Right lobe of liver (tissue), 6 donors: ENCODE results near the gene KDM2B. TPM values are rescaled to one million over a fixed set of nuclear protein-coding genes. Genes with fewer than 3 reads are reported as not detected.

Source experiments
- ATAC-seq, 4 donors: fragments of 200-7000 bp; cut with Tn5 transposase; one replicate each; pipeline ENCODE4 v1.9.1; 2020; ENCODE audit warnings: mild to moderate bottlenecking in 4 of 4, moderate library complexity in 4 of 4
- DNase-seq, 3 donors: peaks; one replicate each; pipeline ENCODE4 v3.0.0-alpha.2; 2020
- H3K27ac ChIP-seq, 3 donors: fragments of 200-600 bp; one replicate each; pipeline ENCODE4 v1.8.0; 2022
- H3K27me3 ChIP-seq, 2 donors: fragments of 200-600 bp; one replicate each; pipeline ENCODE4 v1.8.0; 2022
- H3K36me3 ChIP-seq, 4 donors: fragments of 200-600 bp; sonication (generic) in 1 of 4; one replicate each; pipeline versions ENCODE4 v1.5.1 to v1.8.0; 2017 to 2022; ENCODE audit warnings: control low read depth in 1 of 4
- H3K4me1 ChIP-seq, 4 donors: fragments of 200-600 bp; sonication (generic) in 1 of 4; one replicate each; pipeline versions ENCODE4 v1.5.1 to v1.8.0; 2017 to 2022; ENCODE audit warnings: control low read depth in 1 of 4
- H3K4me3 ChIP-seq, 3 donors: fragments of 200-600 bp; one replicate each; pipeline ENCODE4 v1.8.0; 2022
- H3K9me3 ChIP-seq, 4 donors: fragments of 200-600 bp; sonication (generic) in 1 of 4; one replicate each; pipeline versions ENCODE4 v1.5.1 to v1.8.0; 2017 to 2022; ENCODE audit warnings: control low read depth in 1 of 4
- CTCF ChIP-seq, 4 donors: fragments of 200-600 bp in 3 of 4; fragments of 450-650 bp in 1 of 4; IDR thresholded peaks; one replicate each; pipeline versions ENCODE4 v1.5.1 to v1.8.0; 2016 to 2022; ENCODE audit warnings: antibody characterized with exemption in 4 of 4, mild to moderate bottlenecking in 2 of 4
- POLR2A ChIP-seq: fragments of 450-650 bp; IDR thresholded peaks from one replicate; pipeline ENCODE4 v1.6.1; 2017; ENCODE audit warnings: antibody characterized with exemption, mild to moderate bottlenecking
- WGBS: methylation state at CpG from one replicate; pipeline ENCODE4 v1.1.6; 2018; ENCODE audit warnings: low coverage, low lambda C conversion rate; ENCODE audit not compliant: insufficient coverage; ENCODE audit errors: missing lambda C conversion rate; 5-methylcytosine and 5-hydroxymethylcytosine counted together
- intact Hi-C, 2 donors: fragments of 100-400 bp; cut with DNase I; formaldehyde crosslinking; loops; one replicate each; pipeline versions ENCODE4 v1.11.2 to v1.14.1; 2022
- total RNA-seq, 6 experiments: library from RNA; depleted of rRNA in 2 of 6; stranded (reverse); fragments of >200 nt in 2 of 6; fragmentation: NEBNext Ultra II Directional in 3 of 6; extraction: Animal tissue kit (Norgen Biotek cat#: 25700) in 3 of 6; gene quantifications; one replicate each; pipeline versions ENCODE4 v1.1.0 to v1.2.4, GENCODE V29; 2016 to 2023
- donor health status: DM: no; HTN: yes; CAD: no.
- donor health status: DM: no; HTN: no; CAD: no.
- donor health status: DM: no; HTN: no; CAD: no.
- donor health status: DM: no; HTN: yes; CAD: no.
- donor health status: DM: no; HTN: yes; CAD: no.

The KDM2B gene
- total RNA-seq, 6 experiments from 2014 or later: 4.8 to 22.8 (median 9.8) TPM

- no peak overlapping the region for H3K4me3 ChIP-seq
- no peaks in the 10 kb centered on the region for H3K9me3 ChIP-seq
- TF ChIP-seq POLR2A: no peak
- no peaks in the 10 kb centered on the region for H3K27me3 ChIP-seq
- no peaks in the 10 kb centered on the region for H3K36me3 ChIP-seq
- no peak for DNase-seq
- no peak for ATAC-seq
- no peaks in the 10 kb centered on the region for H3K4me1 ChIP-seq
- intact Hi-C loops: no loop called here
- 100% methylated on average over 3 of the region's 11 CpGs for WGBS
- no peak overlapping the region for H3K27ac ChIP-seq
These were observed 6.8 kb downstream of the KDM2B start for GRCh38 chr12:121574025-121574424.

GRCh38 chr12:121571920-121572319 is 8.9 kb downstream of the KDM2B start:
- 92% methylated on average over 9 of the region's 9 CpGs for WGBS
- Histone ChIP-seq H3K9me3 (no peaks in the 10 kb centered on the region), H3K36me3 (no peaks in the 10 kb centered on the region), H3K4me1 (no peaks in the 10 kb centered on the region), H3K4me3 (no peak overlapping the region), H3K27ac (no peak overlapping the region), H3K27me3 (no peaks in the 10 kb centered on the region)
- ATAC-seq (no peak), DNase-seq (no peak)
- TF ChIP-seq CTCF (IDR thresholded peaks at IDR 0.05) (no peak), POLR2A (no peak)
- intact Hi-C loops: no loop called here

GRCh38 chr12:121570467-121571283 is 10.1 kb downstream of the KDM2B start:
- Histone ChIP-seq H3K36me3 (no peaks in the 10 kb centered on the region), H3K4me1 (no peaks in the 10 kb centered on the region), H3K4me3 (no peak overlapping the region), H3K27ac (no peak overlapping the region), H3K9me3 (no peaks in the 10 kb centered on the region), H3K27me3 (no peaks in the 10 kb centered on the region)
- TF ChIP-seq POLR2A (no peak), CTCF (IDR thresholded peaks at IDR 0.05) (no peak)
- intact Hi-C loops: no loop called here
- ATAC-seq (no peak), DNase-seq (no peak)
- 87% methylated on average over 5 of the region's 5 CpGs for WGBS

GRCh38 chr12:121568971-121569751 is 11.7 kb downstream of the KDM2B start:
- ATAC-seq (peak; percentile 60 to 78 (median 64)), DNase-seq (no peak)
- no peaks in the 10 kb centered on the region for H3K9me3 ChIP-seq
- H3K4me3 ChIP-seq: no peak overlapping the region
- no peak overlapping the region for H3K27ac ChIP-seq
- no peaks in the 10 kb centered on the region for H3K4me1 ChIP-seq
- intact Hi-C loops: loop anchor here in 1 of 2 donors (10.0 kb wide), 1 partner anchor 96 kb away; the partner anchor contains the start of gene MORN3
- no peaks in the 10 kb centered on the region for H3K27me3 ChIP-seq
- no peak for TF ChIP-seq CTCF (IDR thresholded peaks at IDR 0.05)
- no peak for TF ChIP-seq POLR2A
- WGBS: 61% methylated on average over 10 of the region's 13 CpGs
- H3K36me3 ChIP-seq: no peaks in the 10 kb centered on the region

- ATAC-seq (no peak), DNase-seq (no peak)
- 83% methylated on average over 7 of the region's 7 CpGs for WGBS
- Histone ChIP-seq H3K9me3 (no peaks in the 10 kb centered on the region), H3K27me3 (no peaks in the 10 kb centered on the region), H3K27ac (no peak overlapping the region), H3K36me3 (no peaks in the 10 kb centered on the region), H3K4me1 (no peaks in the 10 kb centered on the region), H3K4me3 (no peak overlapping the region)
- TF ChIP-seq POLR2A: no peak
- TF ChIP-seq CTCF (IDR thresholded peaks at IDR 0.05): no peak
- intact Hi-C loops: loop anchor here in 1 of 2 donors (10.0 kb wide), 1 partner anchor 96 kb away; the partner anchor contains the start of gene MORN3
These were observed 12.3 kb downstream of the KDM2B start for GRCh38 chr12:121568518-121568917.
